K562 (cell line): ENCODE data around the gene MC1R. TPM values are rescaled to one million over a fixed set of nuclear protein-coding genes. Genes with fewer than 3 reads are reported as not detected.

Experiments used
- ATAC-seq: fragments of 200-7000 bp; cut with Tn5 transposase; 3 replicates; pipeline ENCODE4 v1.9.1; 2020; ENCODE audit warnings: moderate library complexity
- BruUV-seq: library from RNA; stranded (reverse); fragments of 400-500 nt; replicated peaks from 2 replicates; lab custom pipeline; 2021; lab: Mats Ljungman, UMichigan
- CTCF ChIA-PET: fragments of 300-600 bp; formaldehyde crosslinking; extraction: SDS; loops from one replicate; lab custom pipeline; 2021; ENCODE audit warnings: low intra/inter-chr PET ratio; lab: Yijun Ruan, JAX
- POLR2A ChIA-PET: fragments of 300-600, 350-650 bp; sonication (Branson Sonifier 250); formaldehyde crosslinking; extraction: SDS; loops from one replicate; lab custom pipeline; 2021; ENCODE audit warnings: antibody characterized with exemption, inconsistent platforms; lab: Yijun Ruan, JAX
- DNase-seq, 4 experiments: peaks; one replicate each; pipeline versions ENCODE4 v3.0.0 to v3.0.0-alpha.2; 2011 to 2018; ENCODE audit warnings: low spot score in 3 of 4, mixed read lengths in 3 of 4; ENCODE audit errors: extremely low read depth in 1 of 4
- FAIRE-seq: peaks from 2 replicates; lab custom pipeline; 2011; peaks lifted over from hg19 to GRCh38; lab: Jason Lieb, UNC
- H2AFZ ChIP-seq: 2 replicates; pipeline ENCODE4 v1.6.0; 2011; ENCODE audit warnings: low read depth, low read length, control low read depth, inconsistent platforms
- H3K27ac ChIP-seq: fragments of 200-600 bp; 3 replicates; pipeline ENCODE4 v1.8.0; 2011; ENCODE audit warnings: low read depth, mild to moderate bottlenecking, control low read depth, inconsistent platforms, low read length, moderate library complexity, mixed read lengths; ENCODE audit errors: extremely low read depth
- H3K27me3 ChIP-seq, 2 experiments: fragments of 300-600 bp in 1 of 2; 2 replicates in 1 of 2; 3 replicates in 1 of 2; pipeline versions ENCODE4 v1.6.0 to v1.8.0; 2011; ENCODE audit warnings: inconsistent platforms in 2 of 2, low read length in 2 of 2, mild to moderate bottlenecking in 1 of 2, mixed read lengths in 1 of 2, moderate library complexity in 1 of 2; ENCODE audit not compliant: control insufficient read depth in 2 of 2, insufficient read depth in 2 of 2
- H3K36me3 ChIP-seq: fragments of 300-600 bp; 3 replicates; pipeline ENCODE4 v1.8.0; 2011; ENCODE audit warnings: mild to moderate bottlenecking, low read length, inconsistent platforms; ENCODE audit not compliant: control insufficient read depth, insufficient read depth
- H3K4me1 ChIP-seq, 2 experiments: fragments of 200-600 bp in 1 of 2; replicated peaks in 1 of 2; 2 replicates in 1 of 2; 3 replicates in 1 of 2; pipeline versions ENCODE4 v1.5.1 to v1.8.0; 2011; ENCODE audit warnings: inconsistent platforms in 2 of 2, low read length in 2 of 2, mild to moderate bottlenecking in 1 of 2, mixed read lengths in 1 of 2, moderate library complexity in 1 of 2; ENCODE audit not compliant: control insufficient read depth in 2 of 2, insufficient read depth in 2 of 2
- H3K4me2 ChIP-seq: 2 replicates; pipeline ENCODE4 v1.6.1; 2011; ENCODE audit warnings: low read length, control low read depth, inconsistent platforms, mixed read lengths; ENCODE audit not compliant: insufficient read depth
- H3K4me3 ChIP-seq: fragments of 200-600 bp; sonication (generic), shearing (Covaris generic); 2 replicates; pipeline ENCODE4 v1.5.1; 2016; ENCODE audit warnings: control low read depth, inconsistent platforms
- H3K79me2 ChIP-seq: fragments of 200-600 bp; 3 replicates; pipeline ENCODE4 v1.8.0; 2011; ENCODE audit warnings: low read length, inconsistent platforms; ENCODE audit not compliant: control insufficient read depth, insufficient read depth
- H3K9ac ChIP-seq, 2 experiments: 2 replicates each; pipeline versions ENCODE4 v1.6.0 to v1.6.1; 2011; ENCODE audit warnings: low read depth in 2 of 2, low read length in 2 of 2, control low read depth in 1 of 2, inconsistent platforms in 1 of 2, mild to moderate bottlenecking in 1 of 2, mixed read lengths in 1 of 2; ENCODE audit not compliant: insufficient read depth in 1 of 2
- H3K9me1 ChIP-seq: one replicate; pipeline ENCODE4 v1.6.0; 2011; ENCODE audit warnings: inconsistent platforms, mild to moderate bottlenecking, low read length, moderate library complexity; ENCODE audit not compliant: control insufficient read depth, insufficient read depth
- H3K9me3 ChIP-seq: replicated peaks from 2 replicates; pipeline ENCODE4 v1.5.1; 2011; ENCODE audit warnings: low read depth, low read length, inconsistent platforms; ENCODE audit not compliant: control insufficient read depth, insufficient read depth
- H4K20me1 ChIP-seq: replicated peaks from 2 replicates; pipeline ENCODE4 v1.6.1; 2011; ENCODE audit warnings: low read length, inconsistent platforms, mixed read lengths; ENCODE audit not compliant: control insufficient read depth, insufficient read depth
- DIDO1 ChIP-seq: fragments of 450-650 bp; IDR thresholded peaks from 2 replicates; pipeline ENCODE4 v1.6.1; 2016; ENCODE audit warnings: low read depth, missing biosample characterization, missing genetic modification characterization
- NFE2 ChIP-seq: IDR thresholded peaks from 2 replicates; pipeline ENCODE4 v1.6.1; 2014; ENCODE audit warnings: antibody characterized with exemption, low read depth
- POLR2A ChIP-seq: fragments of 450-650 bp; conservative IDR thresholded peaks from 2 replicates; pipeline ENCODE4 v1.6.1; 2016
- POLR2AphosphoS5 ChIP-seq: IDR thresholded peaks from 2 replicates; pipeline ENCODE4 v1.6.1; 2011; ENCODE audit warnings: mild to moderate bottlenecking, low read depth, low read length, moderate library complexity; ENCODE audit not compliant: control insufficient read depth, insufficient read depth
- POLR2G ChIP-seq: fragments of 200-400 bp; formaldehyde crosslinking; IDR thresholded peaks from 2 replicates; pipeline ENCODE4 v1.6.1; 2017; ENCODE audit warnings: low read depth, mild to moderate bottlenecking, antibody characterized with exemption, low read length, moderate library complexity
- XRCC3 ChIP-seq: fragments of 450-650 bp; IDR thresholded peaks from 2 replicates; pipeline ENCODE4 v1.6.1; 2017; ENCODE audit warnings: mild to moderate bottlenecking, moderate library complexity
- WGBS: fragments of 100-300 bp; shearing (Covaris generic); methylation state at CpG from one replicate; pipeline ENCODE4 v1.1.6; 2016; ENCODE audit warnings: low coverage, mixed read lengths; ENCODE audit not compliant: insufficient coverage; ENCODE audit errors: missing lambda C conversion rate; 5-methylcytosine and 5-hydroxymethylcytosine counted together
- in situ Hi-C: fragments of 300-500 bp; cut with MboI; formaldehyde crosslinking; loops from 4 replicates; pipeline ENCODE4 v1.15.0; 2018; ENCODE audit warnings: inconsistent platforms, mixed read lengths
- intact Hi-C: fragments of 100-400 bp; cut with micrococcal nuclease; formaldehyde crosslinking; loops from 2 replicates; pipeline ENCODE4 v1.14.2; 2022
- polyA plus RNA-seq, 8 experiments: library from polyadenylated mRNA; depleted of rRNA in 4 of 8; stranded (reverse) in 5 of 8; unstranded in 3 of 8; fragments of >200 nt; fragmentation: Nextera tagmentation in 2 of 8; fragmentation: Illumina TruSeq in 1 of 8; extraction: Ambion mirVana in 2 of 8; extraction: Trizol in 1 of 8; gene quantifications; 2 replicates each; pipeline versions ENCODE4 v1.2.1 to v1.2.3, GENCODE V29; 2011 to 2014; ENCODE audit warnings: inconsistent platforms in 1 of 8, missing spikeins in 1 of 8
- total RNA-seq, 7 experiments: library from RNA; depleted of rRNA in 6 of 7; stranded (reverse); fragments of >200 nt in 6 of 7; fragmentation: Illumina TruSeq in 2 of 7; extraction: Trizol in 2 of 7; gene quantifications; 2 replicates each; pipeline versions ENCODE4 v1.2.1 to v1.2.3, GENCODE V29; 2011 to 2021; ENCODE audit warnings: low replicate concordance in 1 of 7

MC1R gene
- total and polyA plus RNA-seq, 9 of the 15 experiments (the other 6 are each of a cell fraction or from before 2014, with no cell fraction given), result 0.14 to 5.3 (median 2.5) TPM; not detected in 1

GRCh38 chr16:89911375-89911774 lies 7.3 kb upstream of the MC1R start:
- ChIA-PET POLR2A (interaction anchor here (0.7 to 4.2 kb wide), 3 partner anchors 12 to 104 kb away, joined by 3 to 19 read pairs (median 3); partner anchors contain the start of gene TUBB3), CTCF (no interaction called here)
- no peaks in the 10 kb centered on the region; the same call in 1 of the 2 replicates for H3K9me3 ChIP-seq
- H3K27me3 ChIP-seq, result no peaks in the 10 kb centered on the region
- no peaks in the 10 kb centered on the region for H3K79me2 ChIP-seq
- in situ Hi-C loops (no loop called here), intact Hi-C loops (loop anchor here (5.0 kb wide), 1 partner anchor 209 kb away; the partner anchor contains the start of gene SPATA2L)
- DNase-seq (no peak), FAIRE-seq (no peak), ATAC-seq (no peak)
- no peak overlapping the region for H3K9ac ChIP-seq
- WGBS, result 95% methylated on average over 8 of the region's 14 CpGs
- no peak overlapping the region for H3K27ac ChIP-seq
- no peak overlapping the region for H2AFZ ChIP-seq
- H3K4me3 ChIP-seq, result no peak overlapping the region
- H4K20me1 ChIP-seq, result no peaks in the 10 kb centered on the region
- no peaks in the 10 kb centered on the region for H3K9me1 ChIP-seq
- H3K4me1 ChIP-seq, result peaks cover 0 to 46% of the 10 kb centered on the region in 2 experiments; a peak in 2 of 5 replicates
- TF ChIP-seq NFE2, result no peak
- no TSS peak for BruUV-seq
- H3K36me3 ChIP-seq, result peaks cover 52% of the 10 kb centered on the region; the same call in 2 of the 3 replicates
- H3K4me2 ChIP-seq, result no peak overlapping the region

DNA sequence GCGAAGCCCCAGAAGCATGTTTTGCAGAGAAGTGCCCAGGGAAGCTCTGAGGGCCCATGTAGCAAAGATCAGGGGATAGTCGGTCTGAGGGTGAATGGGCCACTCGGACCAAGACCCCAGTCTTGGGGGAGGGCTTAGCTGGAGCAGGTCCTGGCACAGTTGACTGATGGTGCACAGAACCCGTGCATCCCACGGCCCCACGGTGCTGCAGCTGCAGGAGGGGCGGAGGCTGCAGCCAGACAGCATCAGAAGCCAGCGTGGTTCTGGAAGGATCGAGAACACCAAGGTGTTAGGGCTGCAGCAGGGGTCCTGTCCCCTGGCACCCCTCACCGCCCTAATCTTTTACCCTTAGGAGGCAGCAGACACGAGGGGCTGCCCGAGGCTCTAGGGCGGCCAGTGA lies 6.5 kb upstream of the MC1R start:
- no peaks in the 10 kb centered on the region for H4K20me1 ChIP-seq
- no peak overlapping the region for H3K9ac ChIP-seq
- POLR2A ChIA-PET, result interaction anchor here (0.8 to 4.2 kb wide), 3 partner anchors 11 to 206 kb away, joined by 3 to 19 read pairs (median 3); partner anchors contain the start of gene TUBB3
- ATAC-seq, result no peak
- no peak overlapping the region for H2AFZ ChIP-seq
- CTCF ChIA-PET, result no interaction called here
- H3K4me1 ChIP-seq, result peaks cover 0 to 46% of the 10 kb centered on the region in 2 experiments; a peak in 2 of 5 replicates
- BruUV-seq, result no TSS peak
- peaks cover 44% of the 10 kb centered on the region; the same call in 2 of the 3 replicates for H3K36me3 ChIP-seq
- DNase-seq, result no peak
- H3K4me2 ChIP-seq, result no peak overlapping the region
- no peaks in the 10 kb centered on the region for H3K9me3 ChIP-seq
- WGBS, result 95% methylated on average over 11 of the region's 13 CpGs
- no peaks in the 10 kb centered on the region for H3K9me1 ChIP-seq
- no peaks in the 10 kb centered on the region for H3K79me2 ChIP-seq
- in situ Hi-C loops, result no loop called here
- FAIRE-seq, result no peak
- no peaks in the 10 kb centered on the region for H3K27me3 ChIP-seq
- H3K27ac ChIP-seq, result no peak overlapping the region
- peak; percentile 27 for TF ChIP-seq POLR2A
- TF ChIP-seq XRCC3, result no peak
- TF ChIP-seq POLR2G, result peak; percentile 41; the same call in 1 of the 2 replicates
- TF ChIP-seq POLR2AphosphoS5, result peak; percentile 1; the same call in 1 of the 2 replicates
- TF ChIP-seq DIDO1 (tag), result no peak
- intact Hi-C loops, result loop anchor here (5.0 kb wide), 1 partner anchor 210 kb away; the partner anchor contains the start of gene SPATA2L
- H3K4me3 ChIP-seq, result no peak overlapping the region
